ENCODE measurements around the gene SEMA3E. TPM values are rescaled to one million over a fixed set of nuclear protein-coding genes. Genes with fewer than 3 reads are reported as not detected.
"Not testable (repeated sequence)": the region's sequence is repeated elsewhere in the genome, so short reads cannot be mapped to it uniquely, and the experiment has no call there.

The SEMA3E gene
- total RNA-seq, 1 donor from 2014 or later: 24.0 TPM

- no peak for DNase-seq (ENCODE audit: low spot score)
Measured at GRCh38 chr7:83486957-83487356, 162.0 kb downstream of the SEMA3E start.

GRCh38 chr7:83486536-83486935 is 162.4 kb downstream of the SEMA3E start:
- DNase-seq (ENCODE audit: low spot score): peak; percentile 68

- DNase-seq (ENCODE audit: low spot score): no peak
Measured at GRCh38 chr7:83484826-83485225, 164.1 kb downstream of the SEMA3E start.

GRCh38 chr7:83484266-83484665 is 164.7 kb downstream of the SEMA3E start:
- DNase-seq (ENCODE audit: low spot score): no peak

GRCh38 chr7:83478616-83479015 is 170.3 kb downstream of the SEMA3E start:
- DNase-seq (ENCODE audit: low spot score): no peak

- DNase-seq (ENCODE audit: low spot score): no peak
Measured at GRCh38 chr7:83476511-83477050, 172.4 kb downstream of the SEMA3E start.

- DNase-seq (ENCODE audit: low spot score): no peak
Measured at GRCh38 chr7:83475420-83475819, 173.5 kb downstream of the SEMA3E start.

GRCh38 chr7:83472376-83472775 is 176.6 kb downstream of the SEMA3E start:
- no peak for DNase-seq (ENCODE audit: low spot score)

- no peak for DNase-seq (ENCODE audit: low spot score)
Measured at GRCh38 chr7:83469491-83469890, 179.4 kb downstream of the SEMA3E start.

- DNase-seq (ENCODE audit: low spot score): no peak
Measured at GRCh38 chr7:83469076-83469475, 179.9 kb downstream of the SEMA3E start.

- peak; percentile 91 for DNase-seq (ENCODE audit: low spot score)
Measured at GRCh38 chr7:83468251-83468739, 180.6 kb downstream of the SEMA3E start.

GRCh38 chr7:83467493-83467892 is 181.4 kb downstream of the SEMA3E start:
- no peak for DNase-seq (ENCODE audit: low spot score)

- no peak for DNase-seq (ENCODE audit: low spot score)
Measured at GRCh38 chr7:83466956-83467355, 182.0 kb downstream of the SEMA3E start.

GRCh38 chr7:83466187-83466923 is 182.6 kb downstream of the SEMA3E start:
- no peak for DNase-seq (ENCODE audit: low spot score)

GRCh38 chr7:83465643-83466042 is 183.3 kb downstream of the SEMA3E start:
- no peak for DNase-seq (ENCODE audit: low spot score)

- not testable (repeated sequence) for DNase-seq (ENCODE audit: low spot score)
Measured at GRCh38 chr7:83461820-83462219, 187.1 kb downstream of the SEMA3E start.

GRCh38 chr7:83459930-83460653 is 188.8 kb downstream of the SEMA3E start:
- not testable (repeated sequence) for DNase-seq (ENCODE audit: low spot score)

GRCh38 chr7:83459101-83459929 is 189.6 kb downstream of the SEMA3E start:
- DNase-seq (ENCODE audit: low spot score): not testable (repeated sequence)

GRCh38 chr7:83457022-83457892 is 191.7 kb downstream of the SEMA3E start:
- no peak for DNase-seq (ENCODE audit: low spot score)

GRCh38 chr7:83456413-83456812 is 192.5 kb downstream of the SEMA3E start:
- no peak for DNase-seq (ENCODE audit: low spot score)

- no peak for DNase-seq (ENCODE audit: low spot score)
Measured at GRCh38 chr7:83455612-83456011, 193.3 kb downstream of the SEMA3E start.

Data from ureter (tissue), 1 donor.